ENCODE measurements around the gene NT5DC1.

NT5DC1 gene

GRCh38 chr6:116218172-116218633 lies 117.5 kb downstream of the NT5DC1 start:
- DNase-seq (ENCODE audit: low read depth in 1 of 2, low spot score in 1 of 2): no peak
- no peak overlapping the region for H3K27ac ChIP-seq (replicated peaks)
- no peak overlapping the region for H3K4me3 ChIP-seq (replicated peaks; ENCODE audit: insufficient read depth, low read length)
- TF ChIP-seq POLR2AphosphoS5 (IDR thresholded peaks at IDR 0.05; ENCODE audit: low read depth) (no peak), CTCF (IDR thresholded peaks at IDR 0.05; ENCODE audit: insufficient read depth, low read length) (peak; percentile 16), SPI1 (IDR thresholded peaks at IDR 0.05; ENCODE audit: borderline replicate concordance, low read depth) (no peak), GABPA (IDR thresholded peaks at IDR 0.05; ENCODE audit: low read depth) (no peak)
- H3K27me3 ChIP-seq (ENCODE audit: insufficient read depth, poor library complexity, severe bottlenecking): no peaks in the 10 kb centered on the region

GRCh38 chr6:116218866-116219265 lies 118.2 kb downstream of the NT5DC1 start:
- no peak for DNase-seq (ENCODE audit: low read depth in 1 of 2, low spot score in 1 of 2)
- Histone ChIP-seq H3K4me3 (replicated peaks; ENCODE audit: insufficient read depth, low read length) (no peak overlapping the region), H3K27ac (replicated peaks) (no peak overlapping the region), H3K27me3 (ENCODE audit: insufficient read depth, poor library complexity, severe bottlenecking) (no peaks in the 10 kb centered on the region)
- TF ChIP-seq CTCF (IDR thresholded peaks at IDR 0.05; ENCODE audit: insufficient read depth, low read length) (no peak), SPI1 (IDR thresholded peaks at IDR 0.05; ENCODE audit: borderline replicate concordance, low read depth) (no peak), REST (IDR thresholded peaks at IDR 0.05; ENCODE audit: insufficient replicate concordance, low read depth) (no peak), GABPA (IDR thresholded peaks at IDR 0.05; ENCODE audit: low read depth) (no peak)

- TF ChIP-seq SPI1 (IDR thresholded peaks at IDR 0.05; ENCODE audit: borderline replicate concordance, low read depth): no peak
- TF ChIP-seq REST (IDR thresholded peaks at IDR 0.05; ENCODE audit: insufficient replicate concordance, low read depth): no peak
- TF ChIP-seq GABPA (IDR thresholded peaks at IDR 0.05; ENCODE audit: low read depth): no peak
- TF ChIP-seq CTCF (IDR thresholded peaks at IDR 0.05; ENCODE audit: insufficient read depth, low read length): no peak
- no peak for TF ChIP-seq POLR2AphosphoS5 (IDR thresholded peaks at IDR 0.05; ENCODE audit: low read depth)
- Histone ChIP-seq H3K4me3 (replicated peaks; ENCODE audit: insufficient read depth, low read length) (no peak overlapping the region), H3K27me3 (ENCODE audit: insufficient read depth, poor library complexity, severe bottlenecking) (no peaks in the 10 kb centered on the region), H3K27ac (replicated peaks) (no peak overlapping the region)
- no peak for DNase-seq (ENCODE audit: low read depth in 1 of 2, low spot score in 1 of 2)
Observed at GRCh38 chr6:116221067-116221466, 120.4 kb downstream of the NT5DC1 start.

- H3K4me3 ChIP-seq (replicated peaks; ENCODE audit: insufficient read depth, low read length): no peak overlapping the region
- H3K27ac ChIP-seq (replicated peaks): no peak overlapping the region
- no peak for DNase-seq (ENCODE audit: low read depth in 1 of 2, low spot score in 1 of 2)
- H3K27me3 ChIP-seq (ENCODE audit: insufficient read depth, poor library complexity, severe bottlenecking): no peaks in the 10 kb centered on the region
- TF ChIP-seq CTCF (IDR thresholded peaks at IDR 0.05; ENCODE audit: insufficient read depth, low read length) (no peak), GABPA (IDR thresholded peaks at IDR 0.05; ENCODE audit: low read depth) (no peak), POLR2AphosphoS5 (IDR thresholded peaks at IDR 0.05; ENCODE audit: low read depth) (no peak), REST (IDR thresholded peaks at IDR 0.05; ENCODE audit: insufficient replicate concordance, low read depth) (no peak), SPI1 (IDR thresholded peaks at IDR 0.05; ENCODE audit: borderline replicate concordance, low read depth) (no peak)
Observed at GRCh38 chr6:116221911-116222310, 121.3 kb downstream of the NT5DC1 start.

All from HL-60 (cell line).